GM13977 (cell line): ENCODE results near the gene OR10T2.
"Not testable (repeated sequence)": the region's sequence is repeated elsewhere in the genome, so short reads cannot be mapped to it uniquely, and the experiment has no call there.

Experiments
- DNase-seq: peaks from one replicate; pipeline ENCODE4 v3.0.0; 2012; ENCODE audit warnings: low spot score
- CTCF ChIP-seq: IDR thresholded peaks from 2 replicates; pipeline ENCODE4 v1.5.1; 2012; ENCODE audit warnings: mild to moderate bottlenecking, control low read depth; ENCODE audit not compliant: insufficient read depth; ENCODE audit errors: extremely low read depth, missing control alignments
- in situ Hi-C: fragments of 300-500 bp; cut with MboI; formaldehyde crosslinking; loops from one replicate; pipeline ENCODE4 v1.12.0; 2022; ENCODE audit warnings: low sequenced_read_pairs, low pct_unique_long_range_greater_than_20kb, mixed read lengths, inconsistent platforms; ENCODE audit not compliant: unreplicated experiment

The OR10T2 gene

GRCh38 chr1:158398818-158399514 is at the start of gene OR10T2:
OR10T2 (minus strand) TSS chr1:158399466; CDS start chr1:158399466, 0 bp downstream.
- TF ChIP-seq CTCF, result no peak
- in situ Hi-C loops, result no loop called here
- no peak for DNase-seq

- TF ChIP-seq CTCF, result no peak
- in situ Hi-C loops, result no loop called here
- DNase-seq, result no peak
Observed at GRCh38 chr1:158445376-158445775, 46.1 kb upstream of the OR10T2 start.

GRCh38 chr1:158434741-158435140 is 35.5 kb upstream of the OR10T2 start:
- TF ChIP-seq CTCF, result no peak
- in situ Hi-C loops, result no loop called here
- DNase-seq, result no peak

- in situ Hi-C loops, DNase-seq: not testable (repeated sequence)
Observed at GRCh38 chr1:158430163-158430562, 30.9 kb upstream of the OR10T2 start.

GRCh38 chr1:158426137-158426536 is 26.9 kb upstream of the OR10T2 start, which contains the start of gene OR10K2:
OR10K2 (minus strand) TSS chr1:158426237; CDS start chr1:158420866, 5,371 bp downstream.
- no peak for DNase-seq
- in situ Hi-C loops, result no loop called here
- no peak for TF ChIP-seq CTCF

- no peak for TF ChIP-seq CTCF
- in situ Hi-C loops, result no loop called here
- no peak for DNase-seq
Observed at GRCh38 chr1:158425027-158425426, 25.8 kb upstream of the OR10T2 start.

- no peak for TF ChIP-seq CTCF
- no peak for DNase-seq
- in situ Hi-C loops, result no loop called here
Observed at GRCh38 chr1:158422212-158422611, 22.9 kb upstream of the OR10T2 start.
